ENCODE results near the gene INVS. TPM values are rescaled to one million over a fixed set of nuclear protein-coding genes. Genes with fewer than 3 reads are reported as not detected.
A peak's percentile ranks its signal among the peaks of the same experiment; 100 is the strongest.
"Not testable (repeated sequence)": the region's sequence is repeated elsewhere in the genome, so short reads cannot be mapped to it uniquely, and the experiment has no call there.

Gene INVS
- total RNA-seq, 2 experiments from 2014 or later = 18.0 to 20.4 TPM

- no peaks in the 10 kb centered on the region for H3K9me3 Mint-ChIP-seq
- no peaks in the 10 kb centered on the region for H3K36me3 Mint-ChIP-seq (ENCODE audit: low read depth)
- no peaks in the 10 kb centered on the region for H3K27me3 Mint-ChIP-seq
- DNase-seq = no peak
- POLR2A ChIA-PET = no interaction called here
- CTCF ChIA-PET = interaction anchor here (1.2 kb wide), 1 partner anchor 172 kb away, joined by 3 read pairs; no protein-coding TSS in a partner anchor
- peaks cover 73% of the 10 kb centered on the region for H3K4me1 Mint-ChIP-seq (ENCODE audit: low read depth)
- intact Hi-C loops (cut with micrococcal nuclease) = no loop called here
- H3K4me3 Mint-ChIP-seq = no peak overlapping the region
- ATAC-seq = no peak
- H3K27ac Mint-ChIP-seq = peak overlapping the region; percentile 56
- TF ChIP-seq, protein P1, sequence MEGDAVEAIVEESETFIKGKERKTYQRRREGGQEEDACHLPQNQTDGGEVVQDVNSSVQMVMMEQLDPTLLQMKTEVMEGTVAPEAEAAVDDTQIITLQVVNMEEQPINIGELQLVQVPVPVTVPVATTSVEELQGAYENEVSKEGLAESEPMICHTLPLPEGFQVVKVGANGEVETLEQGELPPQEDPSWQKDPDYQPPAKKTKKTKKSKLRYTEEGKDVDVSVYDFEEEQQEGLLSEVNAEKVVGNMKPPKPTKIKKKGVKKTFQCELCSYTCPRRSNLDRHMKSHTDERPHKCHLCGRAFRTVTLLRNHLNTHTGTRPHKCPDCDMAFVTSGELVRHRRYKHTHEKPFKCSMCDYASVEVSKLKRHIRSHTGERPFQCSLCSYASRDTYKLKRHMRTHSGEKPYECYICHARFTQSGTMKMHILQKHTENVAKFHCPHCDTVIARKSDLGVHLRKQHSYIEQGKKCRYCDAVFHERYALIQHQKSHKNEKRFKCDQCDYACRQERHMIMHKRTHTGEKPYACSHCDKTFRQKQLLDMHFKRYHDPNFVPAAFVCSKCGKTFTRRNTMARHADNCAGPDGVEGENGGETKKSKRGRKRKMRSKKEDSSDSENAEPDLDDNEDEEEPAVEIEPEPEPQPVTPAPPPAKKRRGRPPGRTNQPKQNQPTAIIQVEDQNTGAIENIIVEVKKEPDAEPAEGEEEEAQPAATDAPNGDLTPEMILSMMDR (IDR thresholded peaks at IDR 0.05) = no peak
Measured at GRCh38 chr9:100087218-100087617, 11.8 kb upstream of the INVS start.

- H3K36me3 Mint-ChIP-seq (ENCODE audit: low read depth) = no peaks in the 10 kb centered on the region
- TF ChIP-seq, protein P1 (IDR thresholded peaks at IDR 0.05) = no peak
- H3K27ac Mint-ChIP-seq = peak overlapping the region; percentile 23
- H3K4me1 Mint-ChIP-seq (ENCODE audit: low read depth) = peaks cover 72% of the 10 kb centered on the region
- ChIA-PET POLR2A (no interaction called here), CTCF (no interaction called here)
- H3K9me3 Mint-ChIP-seq = no peaks in the 10 kb centered on the region
- H3K27me3 Mint-ChIP-seq = no peaks in the 10 kb centered on the region
- peak; percentile 9 for DNase-seq
- H3K4me3 Mint-ChIP-seq = no peak overlapping the region
- intact Hi-C loops (cut with micrococcal nuclease) = no loop called here
- ATAC-seq = peak; percentile 24
Measured at GRCh38 chr9:100088202-100088601, 10.8 kb upstream of the INVS start.

GRCh38 chr9:100090880-100091279 is 8.2 kb upstream of the INVS start:
- ChIA-PET CTCF (interaction anchor here (1.2 kb wide), 1 partner anchor 202 kb away, joined by 3 read pairs; no protein-coding TSS in a partner anchor), POLR2A (no interaction called here)
- DNase-seq = no peak
- no peak overlapping the region for H3K4me3 Mint-ChIP-seq
- no peak for ATAC-seq
- TF ChIP-seq, protein P1 (IDR thresholded peaks at IDR 0.05) = no peak
- H3K27me3 Mint-ChIP-seq = no peaks in the 10 kb centered on the region
- H3K36me3 Mint-ChIP-seq (ENCODE audit: low read depth) = no peaks in the 10 kb centered on the region
- no peaks in the 10 kb centered on the region for H3K9me3 Mint-ChIP-seq
- no peak overlapping the region for H3K27ac Mint-ChIP-seq
- intact Hi-C loops (cut with micrococcal nuclease) = loop anchor here (10.0 kb wide), 1 partner anchor 124 kb away; no protein-coding TSS in a partner anchor
- H3K4me1 Mint-ChIP-seq (ENCODE audit: low read depth) = peaks cover 59% of the 10 kb centered on the region

DNA sequence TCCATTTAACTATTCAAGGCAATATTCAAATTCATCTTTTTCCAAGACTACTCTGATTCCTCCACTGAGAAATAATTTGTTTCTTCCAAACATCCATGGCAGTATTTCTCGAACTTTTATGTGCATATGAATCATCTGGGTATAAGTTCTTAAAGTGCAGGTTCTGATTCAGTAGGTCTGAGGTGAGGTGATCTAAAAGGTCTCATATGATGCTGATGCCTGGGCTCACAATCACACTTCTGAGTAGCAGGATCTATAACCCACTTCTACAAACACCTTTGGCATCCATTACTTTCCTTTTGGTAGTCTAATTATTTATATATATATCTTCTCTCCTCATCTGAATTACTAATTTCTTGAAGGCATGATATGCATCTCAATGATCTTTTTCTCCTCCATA is 7.4 kb upstream of the INVS start:
- intact Hi-C loops (cut with micrococcal nuclease) = loop anchor here (10.0 kb wide), 1 partner anchor 123 kb away; no protein-coding TSS in a partner anchor
- Mint-ChIP-seq H3K27ac (no peak overlapping the region), H3K36me3 (ENCODE audit: low read depth) (no peaks in the 10 kb centered on the region), H3K27me3 (no peaks in the 10 kb centered on the region), H3K4me3 (no peak overlapping the region), H3K9me3 (no peaks in the 10 kb centered on the region), H3K4me1 (ENCODE audit: low read depth) (peaks cover 57% of the 10 kb centered on the region)
- DNase-seq (no peak), ATAC-seq (peak; percentile 41)
- TF ChIP-seq, protein P1 (IDR thresholded peaks at IDR 0.05) = no peak
- POLR2A ChIA-PET = no interaction called here
- CTCF ChIA-PET = no interaction called here

- no peak overlapping the region for H3K27ac Mint-ChIP-seq
- ATAC-seq (no peak), DNase-seq (no peak)
- POLR2A ChIA-PET = no interaction called here
- no peaks in the 10 kb centered on the region for H3K36me3 Mint-ChIP-seq (ENCODE audit: low read depth)
- no peaks in the 10 kb centered on the region for H3K9me3 Mint-ChIP-seq
- H3K4me3 Mint-ChIP-seq = no peak overlapping the region
- CTCF ChIA-PET = no interaction called here
- TF ChIP-seq, protein P1 (IDR thresholded peaks at IDR 0.05) = no peak
- no peaks in the 10 kb centered on the region for H3K27me3 Mint-ChIP-seq
- H3K4me1 Mint-ChIP-seq (ENCODE audit: low read depth) = peaks cover 57% of the 10 kb centered on the region
- intact Hi-C loops (cut with micrococcal nuclease) = loop anchor here (10.0 kb wide), 1 partner anchor 123 kb away; no protein-coding TSS in a partner anchor
Measured at GRCh38 chr9:100092066-100092465, 7.0 kb upstream of the INVS start.

DNA sequence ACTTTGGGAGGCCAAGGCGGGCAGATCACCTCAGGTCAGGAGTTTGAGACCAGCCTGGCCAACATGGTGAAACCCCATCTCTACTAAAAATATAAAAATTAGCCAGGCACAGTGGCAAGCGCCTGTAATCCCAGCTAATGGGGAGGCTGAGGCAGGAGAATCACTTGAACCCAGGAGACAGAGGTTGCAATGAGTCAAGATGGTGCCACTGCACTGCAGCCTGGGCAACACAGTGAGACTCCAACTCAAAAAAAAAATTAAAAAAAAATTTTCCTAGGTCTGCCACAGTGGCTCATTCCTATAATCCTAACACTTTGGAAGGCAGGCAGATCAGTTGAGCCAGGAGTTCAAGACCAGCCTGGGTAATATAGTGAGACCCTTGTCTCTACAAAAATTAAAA is 4.6 kb upstream of the INVS start:
- DNase-seq; H3K36me3 Mint-ChIP-seq (ENCODE audit: low read depth); H3K27me3 Mint-ChIP-seq; H3K4me3 Mint-ChIP-seq; ATAC-seq; H3K27ac Mint-ChIP-seq; H3K9me3 Mint-ChIP-seq; CTCF ChIA-PET: not testable (repeated sequence)
- POLR2A ChIA-PET = interaction anchor here (0.9 kb wide), 1 partner anchor 9 kb away, joined by 3 read pairs; no protein-coding TSS in a partner anchor
- H3K4me1 Mint-ChIP-seq (ENCODE audit: low read depth) = peaks cover 45% of the 10 kb centered on the region
- intact Hi-C loops (cut with micrococcal nuclease) = loop anchor here (10.0 kb wide), 1 partner anchor 120 kb away; no protein-coding TSS in a partner anchor

Measured in activated CD8-positive, alpha-beta T cell treated with anti-CD3 and anti-CD28 coated beads for 36 hours (primary cell).